CD4-positive, alpha-beta T cell treated with Interleukin-1 beta for 1 hour (primary cell): ENCODE data around the gene MIPOL1.
"Not testable (repeated sequence)": the region's sequence is repeated elsewhere in the genome, so short reads cannot be mapped to it uniquely, and the experiment has no call there.

Experiments
- DNase-seq, 2 donors: peaks; one replicate each; pipeline ENCODE4 v3.0.0-alpha.2; 2020 to 2022

MIPOL1 gene

DNA sequence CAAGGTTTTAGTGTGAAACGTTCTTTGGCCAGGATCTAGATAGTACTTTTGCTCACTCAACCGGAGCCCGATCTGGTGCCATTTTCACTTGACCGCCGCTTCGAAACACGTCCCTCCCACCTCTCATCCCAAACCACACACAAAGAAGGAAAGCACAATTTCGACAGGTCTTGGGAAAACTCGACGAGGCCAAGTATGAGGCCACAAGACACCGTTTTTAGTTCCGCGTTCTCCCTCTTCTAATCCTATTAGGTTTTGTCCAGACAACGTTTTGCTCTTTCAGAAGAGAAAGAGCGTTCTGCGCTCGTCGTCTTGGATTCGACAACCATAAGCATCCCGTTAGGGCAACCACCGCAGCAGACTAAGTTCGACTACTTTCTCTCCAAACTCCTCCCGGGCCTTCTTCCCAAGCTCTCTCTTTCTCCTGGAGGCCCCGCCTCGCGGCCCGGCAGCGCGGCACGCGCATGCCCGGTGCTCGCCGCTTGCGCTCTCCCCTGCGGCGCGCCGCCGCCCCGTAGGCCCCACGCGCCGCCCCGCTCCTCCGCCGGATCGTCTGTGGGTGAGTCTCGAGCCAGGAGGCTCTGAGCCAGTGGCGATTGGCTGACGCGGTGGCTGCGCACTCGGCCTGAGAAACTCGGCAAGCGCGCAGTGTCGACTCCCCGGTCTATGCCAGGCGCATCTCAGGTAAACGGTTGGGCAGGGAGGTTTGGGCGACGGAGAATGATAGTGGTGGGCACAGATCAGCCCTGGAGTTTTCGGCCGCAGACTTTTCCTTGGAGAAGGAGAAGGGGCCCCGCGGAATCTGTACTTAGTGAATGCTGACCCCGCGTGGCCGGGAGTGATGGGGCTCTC, at the start of gene MIPOL1:
TSS of gene MIPOL1 (plus strand) at position 517 of the 852 bp plus-strand sequence. CDS start 49,952 bp downstream, outside the sequence.
- peak in 1 of 2 donors; percentile 21 for DNase-seq

DNA sequence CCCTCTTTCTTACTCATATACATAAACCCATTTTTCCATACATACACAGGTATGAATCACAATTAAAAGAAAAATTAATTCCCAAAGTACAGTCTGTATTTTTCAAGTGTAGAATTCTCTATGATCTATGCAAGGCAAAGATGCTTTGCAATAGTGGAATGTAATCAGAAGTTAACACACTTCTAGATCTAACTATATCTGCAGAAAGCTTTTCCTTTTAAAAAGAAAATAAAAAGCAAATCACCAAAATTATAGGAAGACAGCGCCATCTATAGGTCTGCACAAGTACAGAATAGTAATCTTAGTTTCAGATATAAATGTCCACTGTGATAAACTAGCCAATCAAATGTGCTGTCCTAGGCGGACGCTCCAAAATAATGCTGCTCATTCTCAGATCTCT, 47.3 kb upstream of the MIPOL1 start:
- DNase-seq: peak in 1 of 2 donors; percentile 2

- no peak for DNase-seq
Measured at GRCh38 chr14:37153005-37153404, 44.7 kb upstream of the MIPOL1 start.

GRCh38 chr14:37153483-37153882, 44.3 kb upstream of the MIPOL1 start:
- DNase-seq: no peak

DNA sequence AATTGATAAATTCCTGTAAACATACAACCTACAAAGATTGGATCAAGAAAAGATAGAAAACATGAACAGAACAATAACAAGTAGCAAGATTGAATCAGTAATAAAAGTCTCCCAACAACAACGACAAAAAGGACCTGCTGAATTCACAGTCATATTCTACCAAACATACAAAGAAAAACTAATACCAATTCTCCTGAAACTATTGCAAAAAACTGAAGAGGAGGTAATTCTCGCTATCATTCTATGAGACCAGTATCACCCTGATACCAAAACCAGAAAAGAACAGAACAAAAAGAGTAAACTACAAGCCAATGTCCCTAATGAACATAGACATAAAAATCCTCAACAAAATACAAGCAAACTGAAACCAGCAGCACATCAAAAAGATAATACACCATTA, 39.8 kb upstream of the MIPOL1 start:
- no peak for DNase-seq

GRCh38 chr14:37162307-37162706, 35.4 kb upstream of the MIPOL1 start:
- not testable (repeated sequence) for DNase-seq

- no peak for DNase-seq
Measured at GRCh38 chr14:37165794-37166193, 31.9 kb upstream of the MIPOL1 start.

GRCh38 chr14:37167151-37168047, 30.3 kb upstream of the MIPOL1 start:
- no peak for DNase-seq

DNA sequence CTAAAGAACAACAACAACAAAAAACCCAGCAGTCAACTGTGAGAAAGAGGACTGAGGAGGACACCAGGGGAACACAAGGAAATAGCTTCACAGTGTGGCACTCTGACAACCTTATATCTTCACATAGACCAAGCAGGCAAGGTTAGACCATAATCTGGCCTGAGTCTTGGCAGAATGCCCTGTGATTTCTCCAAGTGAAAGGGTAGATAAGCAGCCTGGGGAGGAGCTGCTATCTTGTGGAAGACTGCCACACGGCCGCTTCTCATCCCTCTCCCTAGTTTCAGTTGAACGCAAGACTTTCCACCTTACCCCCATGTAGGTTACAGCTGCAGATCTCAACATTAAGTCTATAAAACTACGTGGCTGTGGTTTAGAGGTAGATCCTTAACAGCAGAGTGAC, 29.0 kb upstream of the MIPOL1 start:
- no peak for DNase-seq

- DNase-seq: no peak
Measured at GRCh38 chr14:37170237-37170636, 27.5 kb upstream of the MIPOL1 start.

- no peak for DNase-seq
Measured at GRCh38 chr14:37170993-37171392, 26.7 kb upstream of the MIPOL1 start.

- no peak for DNase-seq
Measured at GRCh38 chr14:37171678-37172023, 26.1 kb upstream of the MIPOL1 start.

- DNase-seq: no peak
Measured at GRCh38 chr14:37172024-37172869, 25.5 kb upstream of the MIPOL1 start, which contains the start of gene SLC25A21. TSS of gene SLC25A21 (minus strand) at chr14:37172606.

- no peak for DNase-seq
Measured at GRCh38 chr14:37172936-37173614, 24.7 kb upstream of the MIPOL1 start.

- no peak for DNase-seq
Measured at GRCh38 chr14:37179896-37180502, 17.7 kb upstream of the MIPOL1 start.

DNA sequence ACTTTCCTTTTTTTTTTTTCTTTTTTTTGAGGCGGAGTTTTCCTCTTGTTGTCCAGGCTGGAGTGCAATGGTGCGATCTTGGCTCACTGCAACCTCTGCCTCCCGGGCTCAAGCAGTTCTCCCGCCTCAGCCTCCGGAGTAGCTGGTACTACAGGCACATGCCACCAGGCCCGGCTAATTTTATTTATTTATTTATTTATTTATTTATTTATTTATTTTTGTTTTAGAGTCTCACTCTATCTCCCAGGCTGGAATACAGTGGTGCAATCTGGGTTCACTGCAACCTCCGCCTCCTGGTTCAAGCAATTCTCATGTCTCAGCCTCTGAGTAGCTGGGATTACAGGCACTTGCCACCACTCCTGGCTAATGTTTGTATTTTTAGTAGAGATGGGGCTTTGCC, 16.9 kb upstream of the MIPOL1 start:
- not testable (repeated sequence) for DNase-seq

GRCh38 chr14:37181441-37181840, 16.3 kb upstream of the MIPOL1 start:
- DNase-seq: no peak

GRCh38 chr14:37184520-37184919, 13.2 kb upstream of the MIPOL1 start:
- not testable (repeated sequence) for DNase-seq

DNA sequence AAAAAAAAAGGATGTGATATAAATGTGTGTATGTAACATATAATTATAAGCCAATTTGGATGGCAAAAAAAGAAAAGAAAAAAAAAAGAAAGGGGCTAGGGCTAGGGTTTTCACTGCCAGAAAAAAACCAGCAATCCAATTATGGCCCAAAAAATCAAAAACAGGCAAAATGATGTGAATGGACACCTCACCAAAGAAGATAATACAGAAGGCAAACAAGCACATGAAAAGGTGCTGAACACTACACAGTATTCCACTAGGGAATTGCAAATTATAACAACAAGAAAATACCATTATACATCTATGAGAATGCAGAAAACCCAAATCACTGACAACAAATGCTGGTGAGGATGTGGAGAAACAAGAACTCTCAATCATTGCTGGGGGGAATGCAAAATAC, 12.1 kb upstream of the MIPOL1 start:
- DNase-seq: no peak

DNA sequence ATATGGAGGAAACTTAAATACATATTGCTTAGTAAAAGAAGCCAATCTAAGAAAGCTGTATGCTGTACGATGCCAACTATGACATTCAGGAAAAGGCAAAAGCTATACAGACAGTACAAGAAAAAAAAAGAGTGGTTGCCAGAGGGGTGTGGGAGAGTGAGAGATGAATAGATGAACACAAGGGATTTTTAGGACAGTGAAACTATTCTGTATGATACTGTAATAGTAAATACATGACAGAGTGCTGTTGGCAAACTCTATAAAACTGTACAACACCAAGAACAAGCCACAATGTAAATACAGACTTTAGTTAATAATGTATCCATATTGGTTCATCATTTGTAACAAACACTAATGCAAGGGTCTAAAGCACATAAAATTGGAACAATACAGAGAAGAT, 10.9 kb upstream of the MIPOL1 start:
- DNase-seq: no peak

DNA sequence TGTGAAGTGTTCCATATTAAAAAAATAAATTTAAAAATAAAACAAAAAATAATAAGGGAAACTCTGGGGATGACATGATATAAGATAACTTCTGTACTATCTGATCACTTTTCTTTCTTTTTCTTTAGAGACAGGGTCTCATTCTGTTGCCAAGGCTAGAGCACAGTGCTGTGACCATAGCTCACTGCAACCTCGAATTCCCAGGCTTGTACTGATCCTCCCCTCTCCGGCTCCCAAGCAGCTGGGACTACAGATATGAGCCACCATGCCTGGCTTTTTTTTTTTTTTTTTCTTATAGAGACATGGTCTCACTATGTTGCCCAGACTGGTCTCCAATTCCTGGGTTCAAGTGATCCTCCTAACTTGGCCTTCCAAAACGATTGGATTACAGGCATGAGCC, 10.4 kb upstream of the MIPOL1 start:
- no peak for DNase-seq
